WTC11 (cell line): Measurements from ENCODE around the gene EMILIN1. TPM values are rescaled to one million over a fixed set of nuclear protein-coding genes. Genes with fewer than 3 reads are reported as not detected.

Experiments
- CREM ChIP-seq: sonication (generic); formaldehyde crosslinking; IDR thresholded peaks from 2 replicates; pipeline ENCODE4 v1.8.1; 2022; ENCODE audit warnings: mild to moderate bottlenecking, missing genetic modification reagents, moderate library complexity
- CTCF ChIP-seq: fragments of 200-600 bp; IDR thresholded peaks from 2 replicates; pipeline ENCODE4 v1.8.0; 2022; ENCODE audit warnings: antibody characterized with exemption
- E2F4 ChIP-seq: sonication (generic); formaldehyde crosslinking; IDR thresholded peaks from 2 replicates; pipeline ENCODE4 v1.8.1; 2022; ENCODE audit warnings: low read depth, mild to moderate bottlenecking, moderate library complexity, missing genetic modification reagents, borderline replicate concordance
- ESRRA ChIP-seq: sonication (generic); formaldehyde crosslinking; IDR thresholded peaks from 2 replicates; pipeline ENCODE4 v1.8.1; 2022; ENCODE audit warnings: mild to moderate bottlenecking, missing genetic modification reagents, borderline replicate concordance
- GTF2I ChIP-seq: fragments of 250-450 bp; sonication (Bioruptor Pico); conservative IDR thresholded peaks from 2 replicates; pipeline ENCODE4 v1.4.0; 2021; ENCODE audit warnings: mild to moderate bottlenecking
- MYBL2 ChIP-seq: sonication (generic); formaldehyde crosslinking; IDR thresholded peaks from 2 replicates; pipeline ENCODE4 v1.8.1; 2023; ENCODE audit warnings: mild to moderate bottlenecking, moderate library complexity, missing genetic modification reagents
- NFYB ChIP-seq: sonication (generic); formaldehyde crosslinking; conservative IDR thresholded peaks from 2 replicates; pipeline ENCODE4 v1.8.0; 2022; ENCODE audit warnings: low read depth, missing genetic modification reagents
- NR3C1 ChIP-seq: sonication (generic); formaldehyde crosslinking; conservative IDR thresholded peaks from 2 replicates; pipeline ENCODE4 v1.8.1; 2023; ENCODE audit warnings: low read depth, mild to moderate bottlenecking, missing genetic modification reagents
- PRDM15 ChIP-seq: sonication (generic); formaldehyde crosslinking; IDR thresholded peaks from 2 replicates; pipeline ENCODE4 v1.8.0; 2022; ENCODE audit warnings: missing genetic modification reagents
- SP1 ChIP-seq: sonication (generic); formaldehyde crosslinking; conservative IDR thresholded peaks from 2 replicates; pipeline ENCODE4 v1.8.1; 2022; ENCODE audit warnings: missing genetic modification reagents
- ZNF396 ChIP-seq: fragments of 250-450 bp; sonication (Bioruptor Pico); IDR thresholded peaks from 2 replicates; pipeline ENCODE4 v1.8.0; 2021; ENCODE audit warnings: mild to moderate bottlenecking, moderate library complexity, borderline replicate concordance
- total RNA-seq: library from RNA; stranded (reverse); gene quantifications from 3 replicates; pipeline ENCODE4 v1.2.3, GENCODE V29; 2021
- TF ChIP-seq, protein P1 (sequence below): sonication (generic); formaldehyde crosslinking; IDR thresholded peaks from 2 replicates; pipeline ENCODE4 v1.8.1; 2022; ENCODE audit warnings: missing genetic modification reagents, borderline replicate concordance
- TF ChIP-seq, protein P2 (sequence below): sonication (generic); formaldehyde crosslinking; IDR thresholded peaks from 2 replicates; pipeline ENCODE4 v1.8.1; 2023; ENCODE audit warnings: mild to moderate bottlenecking, missing genetic modification reagents
- TF ChIP-seq, protein P3 (sequence below): sonication (generic); formaldehyde crosslinking; IDR thresholded peaks from 2 replicates; pipeline ENCODE4 v1.8.0; 2023; ENCODE audit warnings: mild to moderate bottlenecking, missing genetic modification reagents
- TF ChIP-seq, protein P4 (sequence below): fragments of 250-450 bp; sonication (Bioruptor Pico); IDR thresholded peaks from 2 replicates; pipeline ENCODE4 v1.9.0; 2021; ENCODE audit warnings: mild to moderate bottlenecking, borderline replicate concordance
- TF ChIP-seq, protein P5 (sequence below): sonication (generic); formaldehyde crosslinking; IDR thresholded peaks from 2 replicates; pipeline ENCODE4 v1.8.0; 2022; ENCODE audit warnings: mild to moderate bottlenecking, missing genetic modification reagents
- TF ChIP-seq, protein P6 (sequence below): sonication (generic); formaldehyde crosslinking; IDR thresholded peaks from 2 replicates; pipeline ENCODE4 v1.8.1; 2022; ENCODE audit warnings: mild to moderate bottlenecking, moderate library complexity, missing genetic modification reagents

The EMILIN1 gene
- total RNA-seq, 1 experiment from 2014 or later = 3.5 TPM

DNA sequence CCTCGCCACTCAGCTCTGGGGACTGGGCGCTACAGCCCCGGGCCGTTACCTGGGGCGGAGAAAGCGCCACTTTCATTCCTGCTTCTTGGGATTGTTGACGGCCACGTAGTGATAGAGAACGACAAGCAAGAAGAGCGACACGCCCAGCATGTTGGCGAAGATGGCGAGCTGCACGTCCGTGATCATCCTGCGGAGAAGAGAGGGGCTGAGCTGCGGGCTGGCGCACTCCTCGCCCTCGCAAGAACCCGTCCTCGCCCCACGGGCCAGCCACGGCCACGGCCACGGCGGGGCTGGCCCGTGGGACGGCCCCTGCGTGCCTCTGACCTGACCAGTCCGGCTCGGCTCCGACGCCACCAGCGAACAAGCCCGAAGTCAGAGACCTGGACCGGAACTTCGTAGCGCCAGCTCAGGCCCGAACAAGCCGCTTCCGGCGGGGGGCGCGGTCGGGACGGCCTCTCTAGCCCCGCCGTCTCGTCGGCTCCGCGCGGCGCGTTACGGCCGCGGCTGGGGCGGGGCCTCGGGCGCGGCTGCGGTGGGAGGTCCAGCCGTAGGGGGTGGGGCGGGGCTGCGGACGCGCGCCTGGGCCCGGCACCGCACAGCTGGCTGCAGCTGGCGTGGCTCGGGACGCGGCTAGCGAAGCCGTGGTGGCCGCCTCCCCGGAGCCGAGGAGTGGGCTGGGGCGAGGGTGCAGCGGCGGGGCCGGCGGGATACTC is 7.0 kb upstream of the EMILIN1 start, which contains the start of gene OST4 (continued):
- TF ChIP-seq E2F4 (CRISPR knock-in tag) (no peak), GTF2I (CRISPR knock-in tag) (no peak), SP1 (CRISPR knock-in tag) (peak; percentile 90), ESRRA (CRISPR knock-in tag) (peak; percentile 51; the same call in 1 of the 2 replicates), MYBL2 (CRISPR knock-in tag) (0 out of 2 replicates have a peak, but pooled peaks have one; percentile 24), NFYB (CRISPR knock-in tag) (no peak), CREM (CRISPR knock-in tag) (peak; percentile 85; the same call in 1 of the 2 replicates), NR3C1 (no peak), ZNF396 (CRISPR knock-in tag) (no peak), PRDM15 (CRISPR knock-in tag) (no peak), CTCF (no peak)
- TF ChIP-seq, protein P1, sequence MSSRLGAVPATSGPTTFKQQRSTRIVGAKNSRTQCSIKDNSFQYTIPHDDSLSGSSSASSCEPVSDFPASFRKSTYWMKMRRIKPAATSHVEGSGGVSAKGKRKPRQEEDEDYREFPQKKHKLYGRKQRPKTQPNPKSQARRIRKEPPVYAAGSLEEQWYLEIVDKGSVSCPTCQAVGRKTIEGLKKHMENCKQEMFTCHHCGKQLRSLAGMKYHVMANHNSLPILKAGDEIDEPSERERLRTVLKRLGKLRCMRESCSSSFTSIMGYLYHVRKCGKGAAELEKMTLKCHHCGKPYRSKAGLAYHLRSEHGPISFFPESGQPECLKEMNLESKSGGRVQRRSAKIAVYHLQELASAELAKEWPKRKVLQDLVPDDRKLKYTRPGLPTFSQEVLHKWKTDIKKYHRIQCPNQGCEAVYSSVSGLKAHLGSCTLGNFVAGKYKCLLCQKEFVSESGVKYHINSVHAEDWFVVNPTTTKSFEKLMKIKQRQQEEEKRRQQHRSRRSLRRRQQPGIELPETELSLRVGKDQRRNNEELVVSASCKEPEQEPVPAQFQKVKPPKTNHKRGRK (CRISPR knock-in tag) = no peak
- TF ChIP-seq, protein P2, sequence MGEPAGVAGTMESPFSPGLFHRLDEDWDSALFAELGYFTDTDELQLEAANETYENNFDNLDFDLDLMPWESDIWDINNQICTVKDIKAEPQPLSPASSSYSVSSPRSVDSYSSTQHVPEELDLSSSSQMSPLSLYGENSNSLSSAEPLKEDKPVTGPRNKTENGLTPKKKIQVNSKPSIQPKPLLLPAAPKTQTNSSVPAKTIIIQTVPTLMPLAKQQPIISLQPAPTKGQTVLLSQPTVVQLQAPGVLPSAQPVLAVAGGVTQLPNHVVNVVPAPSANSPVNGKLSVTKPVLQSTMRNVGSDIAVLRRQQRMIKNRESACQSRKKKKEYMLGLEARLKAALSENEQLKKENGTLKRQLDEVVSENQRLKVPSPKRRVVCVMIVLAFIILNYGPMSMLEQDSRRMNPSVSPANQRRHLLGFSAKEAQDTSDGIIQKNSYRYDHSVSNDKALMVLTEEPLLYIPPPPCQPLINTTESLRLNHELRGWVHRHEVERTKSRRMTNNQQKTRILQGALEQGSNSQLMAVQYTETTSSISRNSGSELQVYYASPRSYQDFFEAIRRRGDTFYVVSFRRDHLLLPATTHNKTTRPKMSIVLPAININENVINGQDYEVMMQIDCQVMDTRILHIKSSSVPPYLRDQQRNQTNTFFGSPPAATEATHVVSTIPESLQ (CRISPR knock-in tag) = no peak
- TF ChIP-seq, protein P3, sequence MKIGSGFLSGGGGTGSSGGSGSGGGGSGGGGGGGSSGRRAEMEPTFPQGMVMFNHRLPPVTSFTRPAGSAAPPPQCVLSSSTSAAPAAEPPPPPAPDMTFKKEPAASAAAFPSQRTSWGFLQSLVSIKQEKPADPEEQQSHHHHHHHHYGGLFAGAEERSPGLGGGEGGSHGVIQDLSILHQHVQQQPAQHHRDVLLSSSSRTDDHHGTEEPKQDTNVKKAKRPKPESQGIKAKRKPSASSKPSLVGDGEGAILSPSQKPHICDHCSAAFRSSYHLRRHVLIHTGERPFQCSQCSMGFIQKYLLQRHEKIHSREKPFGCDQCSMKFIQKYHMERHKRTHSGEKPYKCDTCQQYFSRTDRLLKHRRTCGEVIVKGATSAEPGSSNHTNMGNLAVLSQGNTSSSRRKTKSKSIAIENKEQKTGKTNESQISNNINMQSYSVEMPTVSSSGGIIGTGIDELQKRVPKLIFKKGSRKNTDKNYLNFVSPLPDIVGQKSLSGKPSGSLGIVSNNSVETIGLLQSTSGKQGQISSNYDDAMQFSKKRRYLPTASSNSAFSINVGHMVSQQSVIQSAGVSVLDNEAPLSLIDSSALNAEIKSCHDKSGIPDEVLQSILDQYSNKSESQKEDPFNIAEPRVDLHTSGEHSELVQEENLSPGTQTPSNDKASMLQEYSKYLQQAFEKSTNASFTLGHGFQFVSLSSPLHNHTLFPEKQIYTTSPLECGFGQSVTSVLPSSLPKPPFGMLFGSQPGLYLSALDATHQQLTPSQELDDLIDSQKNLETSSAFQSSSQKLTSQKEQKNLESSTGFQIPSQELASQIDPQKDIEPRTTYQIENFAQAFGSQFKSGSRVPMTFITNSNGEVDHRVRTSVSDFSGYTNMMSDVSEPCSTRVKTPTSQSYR = no peak
- TF ChIP-seq, protein P4, sequence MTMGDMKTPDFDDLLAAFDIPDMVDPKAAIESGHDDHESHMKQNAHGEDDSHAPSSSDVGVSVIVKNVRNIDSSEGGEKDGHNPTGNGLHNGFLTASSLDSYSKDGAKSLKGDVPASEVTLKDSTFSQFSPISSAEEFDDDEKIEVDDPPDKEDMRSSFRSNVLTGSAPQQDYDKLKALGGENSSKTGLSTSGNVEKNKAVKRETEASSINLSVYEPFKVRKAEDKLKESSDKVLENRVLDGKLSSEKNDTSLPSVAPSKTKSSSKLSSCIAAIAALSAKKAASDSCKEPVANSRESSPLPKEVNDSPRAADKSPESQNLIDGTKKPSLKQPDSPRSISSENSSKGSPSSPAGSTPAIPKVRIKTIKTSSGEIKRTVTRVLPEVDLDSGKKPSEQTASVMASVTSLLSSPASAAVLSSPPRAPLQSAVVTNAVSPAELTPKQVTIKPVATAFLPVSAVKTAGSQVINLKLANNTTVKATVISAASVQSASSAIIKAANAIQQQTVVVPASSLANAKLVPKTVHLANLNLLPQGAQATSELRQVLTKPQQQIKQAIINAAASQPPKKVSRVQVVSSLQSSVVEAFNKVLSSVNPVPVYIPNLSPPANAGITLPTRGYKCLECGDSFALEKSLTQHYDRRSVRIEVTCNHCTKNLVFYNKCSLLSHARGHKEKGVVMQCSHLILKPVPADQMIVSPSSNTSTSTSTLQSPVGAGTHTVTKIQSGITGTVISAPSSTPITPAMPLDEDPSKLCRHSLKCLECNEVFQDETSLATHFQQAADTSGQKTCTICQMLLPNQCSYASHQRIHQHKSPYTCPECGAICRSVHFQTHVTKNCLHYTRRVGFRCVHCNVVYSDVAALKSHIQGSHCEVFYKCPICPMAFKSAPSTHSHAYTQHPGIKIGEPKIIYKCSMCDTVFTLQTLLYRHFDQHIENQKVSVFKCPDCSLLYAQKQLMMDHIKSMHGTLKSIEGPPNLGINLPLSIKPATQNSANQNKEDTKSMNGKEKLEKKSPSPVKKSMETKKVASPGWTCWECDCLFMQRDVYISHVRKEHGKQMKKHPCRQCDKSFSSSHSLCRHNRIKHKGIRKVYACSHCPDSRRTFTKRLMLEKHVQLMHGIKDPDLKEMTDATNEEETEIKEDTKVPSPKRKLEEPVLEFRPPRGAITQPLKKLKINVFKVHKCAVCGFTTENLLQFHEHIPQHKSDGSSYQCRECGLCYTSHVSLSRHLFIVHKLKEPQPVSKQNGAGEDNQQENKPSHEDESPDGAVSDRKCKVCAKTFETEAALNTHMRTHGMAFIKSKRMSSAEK = no peak
- TF ChIP-seq, protein P5, sequence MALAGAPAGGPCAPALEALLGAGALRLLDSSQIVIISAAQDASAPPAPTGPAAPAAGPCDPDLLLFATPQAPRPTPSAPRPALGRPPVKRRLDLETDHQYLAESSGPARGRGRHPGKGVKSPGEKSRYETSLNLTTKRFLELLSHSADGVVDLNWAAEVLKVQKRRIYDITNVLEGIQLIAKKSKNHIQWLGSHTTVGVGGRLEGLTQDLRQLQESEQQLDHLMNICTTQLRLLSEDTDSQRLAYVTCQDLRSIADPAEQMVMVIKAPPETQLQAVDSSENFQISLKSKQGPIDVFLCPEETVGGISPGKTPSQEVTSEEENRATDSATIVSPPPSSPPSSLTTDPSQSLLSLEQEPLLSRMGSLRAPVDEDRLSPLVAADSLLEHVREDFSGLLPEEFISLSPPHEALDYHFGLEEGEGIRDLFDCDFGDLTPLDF (CRISPR knock-in tag) = 0 out of 2 replicates have a peak, but pooled peaks have one; percentile 62
- TF ChIP-seq, protein P6, sequence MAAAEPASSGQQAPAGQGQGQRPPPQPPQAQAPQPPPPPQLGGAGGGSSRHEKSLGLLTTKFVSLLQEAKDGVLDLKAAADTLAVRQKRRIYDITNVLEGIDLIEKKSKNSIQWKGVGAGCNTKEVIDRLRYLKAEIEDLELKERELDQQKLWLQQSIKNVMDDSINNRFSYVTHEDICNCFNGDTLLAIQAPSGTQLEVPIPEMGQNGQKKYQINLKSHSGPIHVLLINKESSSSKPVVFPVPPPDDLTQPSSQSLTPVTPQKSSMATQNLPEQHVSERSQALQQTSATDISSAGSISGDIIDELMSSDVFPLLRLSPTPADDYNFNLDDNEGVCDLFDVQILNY = peak; percentile 84; the same call in 1 of the 2 replicates
